DMS53 treated with DMSO at 0.1 percent for 48 hours (cell line): Measurements from ENCODE around the gene SLC22A4.

Experiments used
- DNase-seq: peaks from one replicate; lab custom pipeline; 2025; ENCODE audit not compliant: unreplicated experiment; lab: John Stamatoyannopoulos, UW

Gene SLC22A4

GRCh38 chr5:132274050-132274792 lies 20.0 kb upstream of the SLC22A4 start:
- no peak for DNase-seq

GRCh38 chr5:132275367-132276220 lies 18.6 kb upstream of the SLC22A4 start:
- no peak for DNase-seq

GRCh38 chr5:132277256-132277655 lies 16.9 kb upstream of the SLC22A4 start:
- no peak for DNase-seq

GRCh38 chr5:132277971-132278853 lies 16.0 kb upstream of the SLC22A4 start:
- no peak for DNase-seq

- no peak for DNase-seq
Measured at GRCh38 chr5:132279801-132280200, 14.4 kb upstream of the SLC22A4 start.

GRCh38 chr5:132280371-132281240 lies 13.6 kb upstream of the SLC22A4 start:
- no peak for DNase-seq

GRCh38 chr5:132281856-132282614 lies 12.2 kb upstream of the SLC22A4 start:
- DNase-seq, result no peak

GRCh38 chr5:132283423-132284043 lies 10.7 kb upstream of the SLC22A4 start:
- DNase-seq, result peak; percentile 8

- no peak for DNase-seq
Measured at GRCh38 chr5:132289097-132289496, 5.1 kb upstream of the SLC22A4 start.

- DNase-seq, result no peak
Measured at GRCh38 chr5:132291026-132291425, 3.2 kb upstream of the SLC22A4 start.

- peak; percentile 71 for DNase-seq
Measured at GRCh38 chr5:132293066-132293991, 865 bp upstream of the SLC22A4 start.

- DNase-seq, result no peak
Measured at GRCh38 chr5:132294728-132295504, 722 bp downstream of the SLC22A4 start.

GRCh38 chr5:132295505-132296411 lies 1.6 kb downstream of the SLC22A4 start:
- no peak for DNase-seq

GRCh38 chr5:132296412-132297016 lies 2.3 kb downstream of the SLC22A4 start:
- DNase-seq, result no peak

- no peak for DNase-seq
Measured at GRCh38 chr5:132297211-132297940, 3.2 kb downstream of the SLC22A4 start.
